Panc1 (cell line): Measurements from ENCODE around the gene NCLN.

Source experiments
- POLR2AphosphoS5 ChIP-seq: IDR thresholded peaks from 2 replicates; pipeline ENCODE4 v1.6.1; 2012; ENCODE audit warnings: mild to moderate bottlenecking, low read depth, low read length, moderate library complexity
- TF ChIP-seq, protein P1 (sequence below): fragments of 450-650 bp; IDR thresholded peaks from 2 replicates; pipeline ENCODE4 v1.5.1; 2017; ENCODE audit warnings: mild to moderate bottlenecking
- TF ChIP-seq, protein P2 (sequence below), 2 experiments: IDR thresholded peaks; 2 replicates each; pipeline ENCODE4 v1.6.1; 2011 to 2012; ENCODE audit warnings: low read depth in 2 of 2, control low read depth in 1 of 2, low read length in 1 of 2, mild to moderate bottlenecking in 1 of 2, moderate library complexity in 1 of 2; ENCODE audit not compliant: insufficient read depth in 1 of 2

DNA sequence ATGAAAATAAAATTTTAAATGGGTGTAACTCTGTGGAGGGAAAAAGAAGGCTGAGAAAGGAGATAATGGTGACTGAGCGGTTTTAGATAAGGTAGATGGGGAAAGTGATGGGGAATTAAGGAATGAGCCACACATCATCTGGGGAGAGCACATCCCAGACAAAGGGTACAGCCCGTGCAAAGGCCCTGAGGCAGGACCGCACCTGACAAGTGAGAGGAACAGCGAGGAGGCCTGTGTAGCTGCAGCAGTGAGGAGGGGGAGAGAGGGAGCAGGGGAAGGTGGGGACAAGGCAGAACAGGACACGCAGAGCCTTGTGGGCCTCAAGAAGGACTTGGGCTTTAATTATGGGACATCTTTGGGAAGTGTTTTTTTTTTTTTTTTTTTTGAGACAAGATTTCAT lies 37.0 kb downstream of the NCLN start:
- TF ChIP-seq, protein P1, sequence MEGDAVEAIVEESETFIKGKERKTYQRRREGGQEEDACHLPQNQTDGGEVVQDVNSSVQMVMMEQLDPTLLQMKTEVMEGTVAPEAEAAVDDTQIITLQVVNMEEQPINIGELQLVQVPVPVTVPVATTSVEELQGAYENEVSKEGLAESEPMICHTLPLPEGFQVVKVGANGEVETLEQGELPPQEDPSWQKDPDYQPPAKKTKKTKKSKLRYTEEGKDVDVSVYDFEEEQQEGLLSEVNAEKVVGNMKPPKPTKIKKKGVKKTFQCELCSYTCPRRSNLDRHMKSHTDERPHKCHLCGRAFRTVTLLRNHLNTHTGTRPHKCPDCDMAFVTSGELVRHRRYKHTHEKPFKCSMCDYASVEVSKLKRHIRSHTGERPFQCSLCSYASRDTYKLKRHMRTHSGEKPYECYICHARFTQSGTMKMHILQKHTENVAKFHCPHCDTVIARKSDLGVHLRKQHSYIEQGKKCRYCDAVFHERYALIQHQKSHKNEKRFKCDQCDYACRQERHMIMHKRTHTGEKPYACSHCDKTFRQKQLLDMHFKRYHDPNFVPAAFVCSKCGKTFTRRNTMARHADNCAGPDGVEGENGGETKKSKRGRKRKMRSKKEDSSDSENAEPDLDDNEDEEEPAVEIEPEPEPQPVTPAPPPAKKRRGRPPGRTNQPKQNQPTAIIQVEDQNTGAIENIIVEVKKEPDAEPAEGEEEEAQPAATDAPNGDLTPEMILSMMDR, result no peak
- TF ChIP-seq POLR2AphosphoS5, result no peak
- TF ChIP-seq, protein P2, sequence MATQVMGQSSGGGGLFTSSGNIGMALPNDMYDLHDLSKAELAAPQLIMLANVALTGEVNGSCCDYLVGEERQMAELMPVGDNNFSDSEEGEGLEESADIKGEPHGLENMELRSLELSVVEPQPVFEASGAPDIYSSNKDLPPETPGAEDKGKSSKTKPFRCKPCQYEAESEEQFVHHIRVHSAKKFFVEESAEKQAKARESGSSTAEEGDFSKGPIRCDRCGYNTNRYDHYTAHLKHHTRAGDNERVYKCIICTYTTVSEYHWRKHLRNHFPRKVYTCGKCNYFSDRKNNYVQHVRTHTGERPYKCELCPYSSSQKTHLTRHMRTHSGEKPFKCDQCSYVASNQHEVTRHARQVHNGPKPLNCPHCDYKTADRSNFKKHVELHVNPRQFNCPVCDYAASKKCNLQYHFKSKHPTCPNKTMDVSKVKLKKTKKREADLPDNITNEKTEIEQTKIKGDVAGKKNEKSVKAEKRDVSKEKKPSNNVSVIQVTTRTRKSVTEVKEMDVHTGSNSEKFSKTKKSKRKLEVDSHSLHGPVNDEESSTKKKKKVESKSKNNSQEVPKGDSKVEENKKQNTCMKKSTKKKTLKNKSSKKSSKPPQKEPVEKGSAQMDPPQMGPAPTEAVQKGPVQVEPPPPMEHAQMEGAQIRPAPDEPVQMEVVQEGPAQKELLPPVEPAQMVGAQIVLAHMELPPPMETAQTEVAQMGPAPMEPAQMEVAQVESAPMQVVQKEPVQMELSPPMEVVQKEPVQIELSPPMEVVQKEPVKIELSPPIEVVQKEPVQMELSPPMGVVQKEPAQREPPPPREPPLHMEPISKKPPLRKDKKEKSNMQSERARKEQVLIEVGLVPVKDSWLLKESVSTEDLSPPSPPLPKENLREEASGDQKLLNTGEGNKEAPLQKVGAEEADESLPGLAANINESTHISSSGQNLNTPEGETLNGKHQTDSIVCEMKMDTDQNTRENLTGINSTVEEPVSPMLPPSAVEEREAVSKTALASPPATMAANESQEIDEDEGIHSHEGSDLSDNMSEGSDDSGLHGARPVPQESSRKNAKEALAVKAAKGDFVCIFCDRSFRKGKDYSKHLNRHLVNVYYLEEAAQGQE (IDR thresholded peaks at IDR 0.05; ENCODE audit: insufficient read depth in 1 of 2, low read depth in 2 of 2, low read length in 1 of 2), result no peak
